K562 (cell line): ENCODE data around the gene MTCL3.

Experiments
- TAF9B ChIP-seq: fragments of 450-650 bp; IDR thresholded peaks from 2 replicates; pipeline ENCODE4 v1.6.1; 2018; ENCODE audit warnings: mild to moderate bottlenecking; ENCODE audit not compliant: partially characterized antibody
- ZEB2 ChIP-seq: fragments of 450-650 bp; IDR thresholded peaks from 2 replicates; pipeline ENCODE4 v1.6.1; 2016
- ZFPM2 ChIP-seq: fragments of 250-450 bp; sonication (Bioruptor Pico); IDR thresholded peaks from 2 replicates; pipeline ENCODE4 v1.5.1; 2022; ENCODE audit warnings: mild to moderate bottlenecking
- ZNF121 ChIP-seq: sonication (generic); formaldehyde crosslinking; conservative IDR thresholded peaks from 2 replicates; pipeline ENCODE4 v1.8.0; 2022; ENCODE audit warnings: missing genetic modification reagents
- ZNF24 ChIP-seq: fragments of 450-650 bp; IDR thresholded peaks from 2 replicates; pipeline ENCODE4 v1.6.1; 2016
- TF ChIP-seq, protein P1 (sequence below): sonication (generic); IDR thresholded peaks from 2 replicates; pipeline ENCODE4 v1.6.1; 2016
- TF ChIP-seq, protein P2 (sequence below): fragments of 450-650 bp; IDR thresholded peaks from 2 replicates; pipeline ENCODE4 v1.6.1; 2018; ENCODE audit not compliant: partially characterized antibody
- TF ChIP-seq, protein P3 (sequence below): fragments of 450-650 bp; conservative IDR thresholded peaks from 2 replicates; pipeline ENCODE4 v1.6.1; 2016; ENCODE audit warnings: missing genetic modification characterization, low read depth, mild to moderate bottlenecking, control low read depth, missing compliant biosample characterization

The MTCL3 gene

DNA sequence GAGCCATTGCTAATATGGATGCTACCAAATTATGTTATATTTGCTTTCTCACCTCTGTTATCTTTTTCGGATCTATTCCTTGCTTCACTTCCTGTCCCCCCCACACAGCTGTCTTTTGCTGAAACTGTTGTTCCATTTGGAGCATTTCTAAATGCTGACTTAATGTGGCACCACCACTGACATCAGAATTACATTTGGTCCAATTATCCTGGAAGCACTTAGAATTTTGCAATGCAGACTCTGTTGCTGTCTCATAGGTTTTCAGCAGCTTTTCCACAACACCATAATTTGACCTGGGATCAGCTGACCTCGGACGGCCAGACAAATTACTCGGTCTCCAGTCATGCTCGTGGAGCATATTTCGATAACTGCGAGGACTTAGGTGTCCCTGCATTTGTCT lies 72.8 kb downstream of the MTCL3 start (continued):
- TF ChIP-seq, protein P1, sequence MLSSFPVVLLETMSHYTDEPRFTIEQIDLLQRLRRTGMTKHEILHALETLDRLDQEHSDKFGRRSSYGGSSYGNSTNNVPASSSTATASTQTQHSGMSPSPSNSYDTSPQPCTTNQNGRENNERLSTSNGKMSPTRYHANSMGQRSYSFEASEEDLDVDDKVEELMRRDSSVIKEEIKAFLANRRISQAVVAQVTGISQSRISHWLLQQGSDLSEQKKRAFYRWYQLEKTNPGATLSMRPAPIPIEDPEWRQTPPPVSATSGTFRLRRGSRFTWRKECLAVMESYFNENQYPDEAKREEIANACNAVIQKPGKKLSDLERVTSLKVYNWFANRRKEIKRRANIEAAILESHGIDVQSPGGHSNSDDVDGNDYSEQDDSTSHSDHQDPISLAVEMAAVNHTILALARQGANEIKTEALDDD: no peak
- TF ChIP-seq ZNF121 (CRISPR knock-in tag) (no peak), TAF9B (no peak), ZNF24 (no peak), ZEB2 (no peak), ZFPM2 (no peak)
- TF ChIP-seq, protein P2, sequence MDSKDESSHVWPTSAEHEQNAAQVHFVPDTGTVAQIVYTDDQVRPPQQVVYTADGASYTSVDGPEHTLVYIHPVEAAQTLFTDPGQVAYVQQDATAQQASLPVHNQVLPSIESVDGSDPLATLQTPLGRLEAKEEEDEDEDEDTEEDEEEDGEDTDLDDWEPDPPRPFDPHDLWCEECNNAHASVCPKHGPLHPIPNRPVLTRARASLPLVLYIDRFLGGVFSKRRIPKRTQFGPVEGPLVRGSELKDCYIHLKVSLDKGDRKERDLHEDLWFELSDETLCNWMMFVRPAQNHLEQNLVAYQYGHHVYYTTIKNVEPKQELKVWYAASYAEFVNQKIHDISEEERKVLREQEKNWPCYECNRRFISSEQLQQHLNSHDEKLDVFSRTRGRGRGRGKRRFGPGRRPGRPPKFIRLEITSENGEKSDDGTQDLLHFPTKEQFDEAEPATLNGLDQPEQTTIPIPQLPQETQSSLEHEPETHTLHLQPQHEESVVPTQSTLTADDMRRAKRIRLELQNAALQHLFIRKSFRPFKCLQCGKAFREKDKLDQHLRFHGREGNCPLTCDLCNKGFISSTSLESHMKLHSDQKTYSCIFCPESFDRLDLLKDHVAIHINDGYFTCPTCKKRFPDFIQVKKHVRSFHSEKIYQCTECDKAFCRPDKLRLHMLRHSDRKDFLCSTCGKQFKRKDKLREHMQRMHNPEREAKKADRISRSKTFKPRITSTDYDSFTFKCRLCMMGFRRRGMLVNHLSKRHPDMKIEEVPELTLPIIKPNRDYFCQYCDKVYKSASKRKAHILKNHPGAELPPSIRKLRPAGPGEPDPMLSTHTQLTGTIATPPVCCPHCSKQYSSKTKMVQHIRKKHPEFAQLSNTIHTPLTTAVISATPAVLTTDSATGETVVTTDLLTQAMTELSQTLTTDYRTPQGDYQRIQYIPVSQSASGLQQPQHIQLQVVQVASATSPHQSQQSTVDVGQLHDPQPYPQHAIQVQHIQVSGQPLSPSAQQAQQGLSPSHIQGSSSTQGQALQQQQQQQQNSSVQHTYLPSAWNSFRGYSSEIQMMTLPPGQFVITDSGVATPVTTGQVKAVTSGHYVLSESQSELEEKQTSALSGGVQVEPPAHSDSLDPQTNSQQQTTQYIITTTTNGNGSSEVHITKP: no peak
- TF ChIP-seq, protein P3, sequence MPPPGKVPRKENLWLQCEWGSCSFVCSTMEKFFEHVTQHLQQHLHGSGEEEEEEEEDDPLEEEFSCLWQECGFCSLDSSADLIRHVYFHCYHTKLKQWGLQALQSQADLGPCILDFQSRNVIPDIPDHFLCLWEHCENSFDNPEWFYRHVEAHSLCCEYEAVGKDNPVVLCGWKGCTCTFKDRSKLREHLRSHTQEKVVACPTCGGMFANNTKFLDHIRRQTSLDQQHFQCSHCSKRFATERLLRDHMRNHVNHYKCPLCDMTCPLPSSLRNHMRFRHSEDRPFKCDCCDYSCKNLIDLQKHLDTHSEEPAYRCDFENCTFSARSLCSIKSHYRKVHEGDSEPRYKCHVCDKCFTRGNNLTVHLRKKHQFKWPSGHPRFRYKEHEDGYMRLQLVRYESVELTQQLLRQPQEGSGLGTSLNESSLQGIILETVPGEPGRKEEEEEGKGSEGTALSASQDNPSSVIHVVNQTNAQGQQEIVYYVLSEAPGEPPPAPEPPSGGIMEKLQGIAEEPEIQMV: no peak
